Adrenal gland (tissue), 12 donors: ENCODE measurements around the gene NME7. TPM values are rescaled to one million over a fixed set of nuclear protein-coding genes. Genes with fewer than 3 reads are reported as not detected.

Source experiments
- DNase-seq, 7 donors: peaks; one replicate each; pipeline ENCODE4 v3.0.0-alpha.2; 2019 to 2020
- H3K27ac ChIP-seq, 5 donors: fragments of 200-600 bp; sonication (generic) in 4 of 5; 1 replicate in 3 of 5; 2 replicates in 2 of 5; pipeline versions ENCODE4 v1.5.1 to v1.8.0; 2016 to 2020; ENCODE audit warnings: mild to moderate bottlenecking in 1 of 5
- H3K27me3 ChIP-seq: fragments of 200-600 bp; 2 replicates; pipeline ENCODE4 v1.8.0; 2021
- H3K36me3 ChIP-seq, 2 donors: fragments of 200-600 bp; replicated peaks in 1 of 2; 1 replicate in 1 of 2; 2 replicates in 1 of 2; pipeline versions ENCODE4 v1.5.1 to v1.8.0; 2018 to 2022
- H3K4me1 ChIP-seq, 2 donors: fragments of 200-600 bp; replicated peaks in 1 of 2; 1 replicate in 1 of 2; 2 replicates in 1 of 2; pipeline versions ENCODE4 v1.5.1 to v1.8.0; 2018 to 2021
- H3K4me3 ChIP-seq, 4 donors: fragments of 200-600 bp; sonication (generic) in 3 of 4; one replicate each; pipeline ENCODE4 v1.5.1; 2016 to 2018
- H3K9me3 ChIP-seq, 3 donors: fragments of 200-600 bp; sonication (generic) in 1 of 3; replicated peaks in 1 of 3; 1 replicate in 2 of 3; 2 replicates in 1 of 3; pipeline versions ENCODE4 v1.5.1 to v1.8.0; 2016 to 2021
- CTCF ChIP-seq, 6 experiments: fragments of 450-650 bp in 4 of 6; fragments of 200-600 bp in 2 of 6; sonication (generic) in 1 of 6; IDR thresholded peaks; 1 replicate in 5 of 6; 2 replicates in 1 of 6; pipeline versions ENCODE4 v1.5.1 to v1.8.0; 2016 to 2021; ENCODE audit warnings: antibody characterized with exemption in 6 of 6, mild to moderate bottlenecking in 2 of 6, moderate library complexity in 1 of 6
- POLR2A ChIP-seq, 2 donors: fragments of 450-650 bp; IDR thresholded peaks; one replicate each; pipeline ENCODE4 v1.6.1; 2017; ENCODE audit warnings: antibody characterized with exemption in 2 of 2, mild to moderate bottlenecking in 2 of 2, moderate library complexity in 1 of 2
- WGBS, 4 donors: extraction: QIAGEN DNeasy Blood & Tissue Kit in 2 of 4; methylation state at CpG; one replicate each; pipeline versions ENCODE4 v1.1.5 to v1.1.7; 2013 to 2017; 5-methylcytosine and 5-hydroxymethylcytosine counted together
- intact Hi-C, 2 donors: fragments of 100-400 bp; cut with DNase I; formaldehyde crosslinking; loops; one replicate each; pipeline versions ENCODE4 v1.14.1 to v1.15.0; 2022 to 2023
- polyA plus RNA-seq, 3 donors: library from polyadenylated mRNA; stranded (reverse); fragments of 200-250 nt in 2 of 3; fragments of 350-450 nt in 1 of 3; fragmentation: Illumina TruSeq in 1 of 3; extraction: RNeasy Lipid Tissue Mini Kit (QIAGEN cat#74804) in 1 of 3; gene quantifications; one replicate each; pipeline ENCODE4 v1.2.3, GENCODE V29; 2013 to 2014
- total RNA-seq, 9 donors: library from RNA; depleted of rRNA in 4 of 9; stranded (reverse); fragments of >200 nt in 4 of 9; fragments of 120-200 nt in 1 of 9; fragmentation: NEBNext Ultra II Directional in 1 of 9; extraction: Animal tissue kit (Norgen Biotek cat#: 25700) in 1 of 9; gene quantifications; one replicate each; pipeline versions ENCODE4 v1.1.0 to v1.2.4, GENCODE V29; 2013 to 2023
- donor health status: healthy with polysubstance abuse.
- donor health status: Bipolar disorder and iron deficiency.
- donor health status: DM: yes; HTN: yes; CAD: no.
- donor health status: DM: no; HTN: no; CAD: no.
- donor health status: DM: no; HTN: no; CAD: no.
- donor health status: DM: yes; HTN: yes; CAD: no.

The NME7 gene
- total and polyA plus RNA-seq, 12 donors, result 3.3 to 41.4 (median 15.6) TPM

- Histone ChIP-seq H3K9me3 (no peaks in the 10 kb centered on the region), H3K4me1 (peaks cover 0 to 8% of the 10 kb centered on the region in 2 donors), H3K27ac (no peak overlapping the region), H3K27me3 (no peaks in the 10 kb centered on the region), H3K4me3 (no peak overlapping the region), H3K36me3 (no peaks in the 10 kb centered on the region)
- DNase-seq, result no peak
- WGBS, 4 donors, result 91 to 95% (median 93%) methylated on average over 7 of the region's 7 CpGs
- TF ChIP-seq POLR2A (IDR thresholded peaks at IDR 0.05), result no peak
- no peak for TF ChIP-seq CTCF (IDR thresholded peaks at IDR 0.05)
- intact Hi-C loops, result no loop called here
Observed at GRCh38 chr1:169144941-169145626, 222.5 kb downstream of the NME7 start.

GRCh38 chr1:169143984-169144383 lies 223.6 kb downstream of the NME7 start:
- TF ChIP-seq POLR2A (IDR thresholded peaks at IDR 0.05) (no peak), CTCF (IDR thresholded peaks at IDR 0.05) (no peak)
- Histone ChIP-seq H3K4me3 (no peak overlapping the region), H3K4me1 (peaks cover 0 to 8% of the 10 kb centered on the region in 2 donors), H3K27ac (no peak overlapping the region), H3K9me3 (no peaks in the 10 kb centered on the region), H3K36me3 (no peaks in the 10 kb centered on the region), H3K27me3 (no peaks in the 10 kb centered on the region)
- no peak for DNase-seq
- intact Hi-C loops, result no loop called here

- intact Hi-C loops, result no loop called here
- peaks cover 0 to 3% of the 10 kb centered on the region in 2 donors for H3K4me1 ChIP-seq
- WGBS, 4 donors, result 78 to 94% (median 85%) methylated on average over 3 of the region's 3 CpGs
- H3K27ac ChIP-seq, result no peak overlapping the region
- H3K36me3 ChIP-seq, result no peaks in the 10 kb centered on the region
- H3K9me3 ChIP-seq, result no peaks in the 10 kb centered on the region
- no peak for TF ChIP-seq POLR2A (IDR thresholded peaks at IDR 0.05)
- TF ChIP-seq CTCF (IDR thresholded peaks at IDR 0.05), result no peak
- no peaks in the 10 kb centered on the region for H3K27me3 ChIP-seq
- no peak for DNase-seq
- no peak overlapping the region for H3K4me3 ChIP-seq
Observed at GRCh38 chr1:169143346-169143745, 224.3 kb downstream of the NME7 start.

GRCh38 chr1:169142129-169142528 lies 225.5 kb downstream of the NME7 start:
- TF ChIP-seq POLR2A (IDR thresholded peaks at IDR 0.05) (no peak), CTCF (IDR thresholded peaks at IDR 0.05) (no peak)
- no peak overlapping the region for H3K27ac ChIP-seq
- H3K36me3 ChIP-seq, result no peaks in the 10 kb centered on the region
- H3K27me3 ChIP-seq, result no peaks in the 10 kb centered on the region
- H3K4me3 ChIP-seq, result no peak overlapping the region
- no peaks in the 10 kb centered on the region for H3K4me1 ChIP-seq
- intact Hi-C loops, result no loop called here
- no peak for DNase-seq
- H3K9me3 ChIP-seq, result no peaks in the 10 kb centered on the region
- 0 to 67% (median 27%) methylated on average over 1 of the region's 1 CpG for WGBS, 4 donors
